RWPE1 (cell line): Measurements from ENCODE around the gene SELENBP1.
A peak's percentile ranks its signal among the peaks of the same experiment; 100 is the strongest.
"Not testable (repeated sequence)": the region's sequence is repeated elsewhere in the genome, so short reads cannot be mapped to it uniquely, and the experiment has no call there.

Experiments used
- CTCF ChIA-PET: fragments of 350-600 bp; sonication (Branson Sonifier 250); formaldehyde crosslinking; extraction: SDS; loops from one replicate; lab custom pipeline; 2021; lab: Yijun Ruan, JAX
- POLR2A ChIA-PET: fragments of 400-600 bp; formaldehyde crosslinking; extraction: SDS; loops from one replicate; lab custom pipeline; 2020; ENCODE audit warnings: antibody characterized with exemption; ENCODE audit not compliant: low non-redundant PET; lab: Yijun Ruan, JAX
- DNase-seq: peaks from one replicate; pipeline ENCODE4 v3.0.0; 2012; ENCODE audit warnings: low spot score
- H3K27ac ChIP-seq: fragments of 450-650 bp; 2 replicates; pipeline ENCODE4 v1.5.1; 2017
- CTCF ChIP-seq: fragments of 450-650 bp; conservative IDR thresholded peaks from 2 replicates; pipeline ENCODE4 v1.5.1; 2017; ENCODE audit warnings: low read depth, mild to moderate bottlenecking

Gene SELENBP1

GRCh38 chr1:151401125-151401788 is 28.8 kb upstream of the SELENBP1 start:
- no peak for TF ChIP-seq CTCF
- H3K27ac ChIP-seq = no peak overlapping the region
- no peak for DNase-seq
- CTCF ChIA-PET = no interaction called here
- POLR2A ChIA-PET = no interaction called here

GRCh38 chr1:151399324-151400171 is 27.0 kb upstream of the SELENBP1 start, which contains the start of gene PSMB4:
PSMB4 (plus strand) TSS chr1:151399573; CDS start chr1:151399588, 15 bp downstream.
- ChIA-PET CTCF (interaction anchor here (0.6 to 1.0 kb wide), 3 partner anchors 55 to 204 kb away, joined by 3 to 10 read pairs (median 6); no protein-coding TSS in a partner anchor), POLR2A (no interaction called here)
- TF ChIP-seq CTCF = no peak
- DNase-seq = peak; percentile 81
- peak within 1 kb of the TSS; percentile 77 for H3K27ac ChIP-seq

- POLR2A ChIA-PET, H3K27ac ChIP-seq, DNase-seq: not testable (repeated sequence)
- CTCF ChIA-PET = interaction anchor here (1.0 kb wide), 1 partner anchor 56 kb away, joined by 4 read pairs; no protein-coding TSS in a partner anchor
Observed at GRCh38 chr1:151396265-151396664, 23.8 kb upstream of the SELENBP1 start.

- TF ChIP-seq CTCF = no peak
- no peak for DNase-seq
- no peak overlapping the region for H3K27ac ChIP-seq
- CTCF ChIA-PET = no interaction called here
- POLR2A ChIA-PET = no interaction called here
Observed at GRCh38 chr1:151393583-151393982, 21.1 kb upstream of the SELENBP1 start.

- no peak for DNase-seq
- CTCF ChIA-PET = no interaction called here
- POLR2A ChIA-PET = no interaction called here
- H3K27ac ChIP-seq = no peak overlapping the region
- no peak for TF ChIP-seq CTCF
Observed at GRCh38 chr1:151391079-151391563, 18.6 kb upstream of the SELENBP1 start.

GRCh38 chr1:151390221-151391078 is 17.9 kb upstream of the SELENBP1 start:
- CTCF ChIA-PET = interaction anchor here (1.0 kb wide), 1 partner anchor 50 kb away, joined by 4 read pairs; no protein-coding TSS in a partner anchor
- DNase-seq, POLR2A ChIA-PET, H3K27ac ChIP-seq: not testable (repeated sequence)

- H3K27ac ChIP-seq = no peak overlapping the region
- DNase-seq = no peak
- POLR2A ChIA-PET = no interaction called here
- CTCF ChIA-PET = no interaction called here
- no peak for TF ChIP-seq CTCF
Observed at GRCh38 chr1:151386002-151386401, 13.5 kb upstream of the SELENBP1 start.
